T-cell (primary cell): ENCODE measurements around the gene TBC1D22A. TPM values are rescaled to one million over a fixed set of nuclear protein-coding genes. Genes with fewer than 3 reads are reported as not detected.

Experiments used
- ATAC-seq, 4 experiments: fragments of 200-7000 bp in 3 of 4; fragments of 150-1000 bp in 1 of 4; cut with Tn5 transposase; replicated peaks in 1 of 4; 1 replicate in 3 of 4; 2 replicates in 1 of 4; pipeline ENCODE4 v1.10.0; 2021; ENCODE audit warnings: moderate library complexity in 3 of 4, mild to moderate bottlenecking in 2 of 4, moderate number of reproducible peaks in 1 of 4
- CTCF ChIA-PET, 2 donors: fragments of 300-600 bp; sonication (Branson Sonifier 250); formaldehyde crosslinking; loops; one replicate each; lab custom pipeline; 2022; ENCODE audit warnings: antibody characterized with exemption in 2 of 2; lab: Charles Lee
- POLR2A ChIA-PET, 2 donors: fragments of 300-600 bp; sonication (Branson Sonifier 250); formaldehyde crosslinking; loops; one replicate each; lab custom pipeline; 2022; ENCODE audit warnings: antibody characterized with exemption in 2 of 2; lab: Charles Lee
- DNase-seq, 35 experiments: peaks; one replicate each; pipeline versions ENCODE4 v3.0.0 to v3.0.0-alpha.2; 2013 to 2023
- H3K27ac ChIP-seq: one replicate; pipeline ENCODE4 v1.5.1; 2013; ENCODE audit warnings: low read length
- H3K27me3 ChIP-seq, 2 experiments: replicated peaks in 1 of 2; 1 replicate in 1 of 2; 2 replicates in 1 of 2; pipeline versions ENCODE4 v1.6.1 to v1.7.0; 2013; ENCODE audit warnings: low read length in 1 of 2, mixed read lengths in 1 of 2; ENCODE audit not compliant: control insufficient read depth in 2 of 2, insufficient read depth in 2 of 2; ENCODE audit errors: extremely low read depth in 1 of 2
- H3K36me3 ChIP-seq, 2 donors: 1 replicate in 1 of 2; 2 replicates in 1 of 2; pipeline versions ENCODE4 v1.6.1 to v1.7.0; 2013; ENCODE audit warnings: low read length in 1 of 2; ENCODE audit not compliant: control insufficient read depth in 2 of 2, insufficient read depth in 1 of 2; ENCODE audit errors: extremely low read depth in 1 of 2
- H3K4me1 ChIP-seq, 2 experiments: 1 replicate in 1 of 2; 2 replicates in 1 of 2; pipeline versions ENCODE4 v1.6.1 to v1.7.0; 2013; ENCODE audit warnings: low read length in 2 of 2, mixed read lengths in 1 of 2; ENCODE audit not compliant: insufficient read depth in 2 of 2, control insufficient read depth in 1 of 2; ENCODE audit errors: extremely low read depth in 1 of 2
- H3K4me3 ChIP-seq, 2 donors: 1 replicate in 1 of 2; 2 replicates in 1 of 2; pipeline versions ENCODE4 v1.5.1 to v1.7.0; 2013; ENCODE audit warnings: mild to moderate bottlenecking in 2 of 2, low read length in 1 of 2, moderate library complexity in 1 of 2; ENCODE audit not compliant: control insufficient read depth in 1 of 2; ENCODE audit errors: extremely low read depth in 1 of 2
- H3K9me3 ChIP-seq: 2 replicates; pipeline ENCODE4 v1.7.0; 2013
- H3K27ac Mint-ChIP-seq, 2 donors: one replicate each; pipeline ENCODE4 v1.8.0; 2020 to 2021; ENCODE audit warnings: mild to moderate bottlenecking in 2 of 2, mixed read lengths in 2 of 2
- H3K27me3 Mint-ChIP-seq, 2 donors: one replicate each; pipeline ENCODE4 v1.8.0; 2021 to 2022; ENCODE audit warnings: mixed read lengths in 2 of 2
- H3K36me3 Mint-ChIP-seq: one replicate; pipeline ENCODE4 v1.8.0; 2021; ENCODE audit warnings: mixed read lengths
- H3K4me1 Mint-ChIP-seq, 3 donors: one replicate each; pipeline ENCODE4 v1.8.0; 2020 to 2022; ENCODE audit warnings: mixed read lengths in 3 of 3, mild to moderate bottlenecking in 1 of 3
- H3K4me3 Mint-ChIP-seq, 3 donors: one replicate each; pipeline ENCODE4 v1.8.0; 2020 to 2022; ENCODE audit warnings: mild to moderate bottlenecking in 3 of 3, mixed read lengths in 3 of 3, moderate library complexity in 3 of 3
- H3K9me3 Mint-ChIP-seq, 3 donors: one replicate each; pipeline ENCODE4 v1.8.0; 2020 to 2022; ENCODE audit warnings: mixed read lengths in 3 of 3
- WGBS: methylation state at CpG from one replicate; pipeline ENCODE4 v1.1.5; 2013; ENCODE audit warnings: missing lambda C conversion rate; ENCODE audit not compliant: insufficient coverage; 5-methylcytosine and 5-hydroxymethylcytosine counted together
- total RNA-seq, 35 experiments: library from RNA in 6 of 35; stranded (reverse) in 6 of 35; fragments of 120-200 nt in 1 of 35; gene quantifications; one replicate each; pipeline versions ENCODE4 v1.2.1 to v1.2.4 and lab custom pipeline; 2013 to 2026

TBC1D22A gene
- total RNA-seq, 5 donors from 2014 or later (not counting 1 experiment from before 2014, with no cell fraction given) = 38.3 to 67.8 (median 57.7) TPM

DNA sequence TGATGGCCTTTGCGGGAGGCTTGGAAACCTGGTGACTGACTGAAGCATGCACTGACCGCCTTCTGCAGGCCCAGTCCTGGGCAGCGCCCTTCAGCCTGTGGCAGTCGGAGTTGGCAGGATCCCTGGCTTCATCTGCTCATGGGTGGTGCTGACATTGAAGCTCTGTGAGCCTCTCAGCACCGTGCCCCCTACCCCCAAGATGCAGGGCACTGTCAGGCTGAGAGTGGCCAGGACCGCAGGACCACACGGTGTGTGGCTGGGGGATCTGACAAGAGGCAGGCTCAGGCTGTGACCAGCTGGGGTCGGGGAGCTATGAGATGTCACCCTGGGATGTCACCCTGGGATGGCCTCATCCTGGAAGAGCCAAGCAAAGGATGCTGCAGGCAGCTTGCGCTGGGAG is 32.7 kb downstream of the TBC1D22A start:
- ATAC-seq (no peak), DNase-seq (no peak)
- CTCF ChIA-PET = interaction anchor here in 1 of 2 donors (0.7 kb wide), 1 partner anchor 428 kb away, joined by 3 read pairs; no protein-coding TSS in a partner anchor
- H3K27me3 ChIP-seq = no peaks in the 10 kb centered on the region
- no peaks in the 10 kb centered on the region for H3K9me3 Mint-ChIP-seq
- peaks cover 33 to 45% (median 43%) of the 10 kb centered on the region in 3 donors for H3K4me1 Mint-ChIP-seq
- peaks cover 15 to 41% of the 10 kb centered on the region in 2 experiments for H3K4me1 ChIP-seq
- H3K4me3 Mint-ChIP-seq = no peak overlapping the region
- H3K36me3 ChIP-seq = peaks cover 14 to 67% of the 10 kb centered on the region in 2 donors
- 93% methylated on average over 9 of the region's 9 CpGs for WGBS
- no peaks in the 10 kb centered on the region for H3K9me3 ChIP-seq
- no peak overlapping the region for H3K4me3 ChIP-seq
- H3K27ac ChIP-seq = no peak overlapping the region
- peak overlapping the region; percentile 15 to 52 for H3K27ac Mint-ChIP-seq
- POLR2A ChIA-PET = no interaction called here
- H3K36me3 Mint-ChIP-seq = peaks cover 31% of the 10 kb centered on the region
- H3K27me3 Mint-ChIP-seq = no peaks in the 10 kb centered on the region

DNA sequence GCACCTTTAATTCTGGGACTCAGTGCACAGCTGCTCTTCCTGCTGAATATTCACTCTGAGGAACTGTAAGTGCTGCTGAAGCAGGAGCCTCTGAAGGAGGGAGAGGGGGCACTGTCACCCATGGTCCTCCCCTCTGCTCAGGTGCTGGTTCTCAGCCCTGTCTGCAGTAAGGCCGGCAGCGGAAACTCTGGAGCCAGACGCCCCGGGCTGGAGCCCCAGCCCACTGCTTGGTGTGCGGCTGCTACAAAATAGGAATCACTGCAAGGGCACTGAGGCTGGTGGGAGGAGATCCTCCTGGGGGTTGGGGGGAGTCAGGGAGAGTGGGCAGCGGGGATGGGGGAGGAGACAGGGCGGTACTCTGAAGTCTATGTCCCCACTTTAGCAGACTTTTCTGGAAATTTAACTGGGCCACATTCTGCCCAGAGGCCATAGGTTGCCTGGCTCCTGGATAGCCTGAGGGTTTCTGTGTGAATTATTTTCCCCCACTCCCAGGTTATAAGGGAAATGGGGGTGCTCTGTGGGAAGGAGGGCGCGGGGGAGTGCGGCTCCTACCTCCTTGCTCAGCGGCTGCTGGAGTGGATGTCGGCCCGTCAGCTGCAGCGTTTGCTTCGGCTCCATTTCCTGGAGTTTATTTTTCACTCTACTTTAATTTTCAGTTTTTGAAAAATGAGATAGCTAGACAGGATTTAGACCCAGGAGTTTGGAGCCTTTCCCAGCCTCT is 33.6 kb downstream of the TBC1D22A start:
- no peak overlapping the region for H3K4me3 ChIP-seq
- WGBS = 71% methylated on average over 5 of the region's 15 CpGs
- H3K9me3 ChIP-seq = no peaks in the 10 kb centered on the region
- H3K27me3 ChIP-seq = no peaks in the 10 kb centered on the region
- ATAC-seq = no peak
- POLR2A ChIA-PET = no interaction called here
- H3K4me1 Mint-ChIP-seq = peaks cover 24 to 37% (median 37%) of the 10 kb centered on the region in 3 donors
- H3K36me3 Mint-ChIP-seq = peaks cover 38% of the 10 kb centered on the region
- no peaks in the 10 kb centered on the region for H3K27me3 Mint-ChIP-seq
- DNase-seq = no peak
- no peaks in the 10 kb centered on the region for H3K9me3 Mint-ChIP-seq
- no peak overlapping the region for H3K4me3 Mint-ChIP-seq
- H3K36me3 ChIP-seq = peaks cover 14 to 76% of the 10 kb centered on the region in 2 donors
- no peak overlapping the region for H3K27ac ChIP-seq
- no peak overlapping the region for H3K27ac Mint-ChIP-seq
- CTCF ChIA-PET = no interaction called here
- H3K4me1 ChIP-seq = peaks cover 8 to 32% of the 10 kb centered on the region in 2 experiments

GRCh38 chr22:46796566-46797195 is 34.2 kb downstream of the TBC1D22A start:
- peaks cover 2 to 25% of the 10 kb centered on the region in 2 experiments for H3K4me1 ChIP-seq
- peaks cover 14 to 83% of the 10 kb centered on the region in 2 donors for H3K36me3 ChIP-seq
- no peaks in the 10 kb centered on the region for H3K9me3 ChIP-seq
- WGBS = 89% methylated on average over 16 of the region's 17 CpGs
- H3K27ac ChIP-seq = no peak overlapping the region
- H3K4me1 Mint-ChIP-seq = peaks cover 20 to 32% (median 30%) of the 10 kb centered on the region in 3 donors
- CTCF ChIA-PET = no interaction called here
- H3K4me3 Mint-ChIP-seq = no peak overlapping the region
- no peaks in the 10 kb centered on the region for H3K9me3 Mint-ChIP-seq
- no peak for ATAC-seq
- H3K4me3 ChIP-seq = no peak overlapping the region
- H3K36me3 Mint-ChIP-seq = peaks cover 43% of the 10 kb centered on the region
- POLR2A ChIA-PET = no interaction called here
- no peak for DNase-seq
- no peaks in the 10 kb centered on the region for H3K27me3 ChIP-seq
- H3K27me3 Mint-ChIP-seq = no peaks in the 10 kb centered on the region
- H3K27ac Mint-ChIP-seq = peak overlapping the region; percentile 19 to 71

DNA sequence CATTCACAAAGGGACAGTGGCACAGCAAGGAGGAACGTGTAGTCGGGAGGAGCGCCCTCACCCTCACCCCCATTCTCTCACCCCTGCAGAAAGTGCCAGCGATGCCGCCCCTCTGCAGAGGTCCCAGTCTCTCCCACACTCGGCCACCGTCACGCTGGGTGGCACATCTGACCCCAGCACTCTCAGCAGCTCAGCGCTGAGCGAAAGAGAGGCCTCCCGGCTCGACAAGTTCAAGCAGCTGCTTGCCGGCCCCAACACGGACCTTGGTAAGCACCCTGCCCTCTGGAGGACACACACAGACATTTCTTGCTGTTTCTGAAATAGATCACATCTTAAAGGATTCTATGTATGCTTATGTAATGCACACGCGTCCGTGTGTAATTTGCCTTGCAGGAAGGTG is 34.9 kb downstream of the TBC1D22A start:
- CTCF ChIA-PET = interaction anchor here in 1 of 2 donors (0.6 kb wide), 1 partner anchor 47 kb away, joined by 6 read pairs; no protein-coding TSS in a partner anchor
- Mint-ChIP-seq H3K27ac (peak overlapping the region; percentile 19 to 71), H3K36me3 (peaks cover 49% of the 10 kb centered on the region), H3K4me3 (no peak overlapping the region), H3K4me1 (peaks cover 20 to 30% (median 29%) of the 10 kb centered on the region in 3 donors), H3K27me3 (no peaks in the 10 kb centered on the region), H3K9me3 (no peaks in the 10 kb centered on the region)
- POLR2A ChIA-PET = no interaction called here
- Histone ChIP-seq H3K4me1 (peaks cover 0 to 19% of the 10 kb centered on the region in 2 experiments), H3K27ac (no peak overlapping the region), H3K4me3 (no peak overlapping the region), H3K9me3 (no peaks in the 10 kb centered on the region), H3K27me3 (no peaks in the 10 kb centered on the region), H3K36me3 (peaks cover 14 to 88% of the 10 kb centered on the region in 2 donors)
- DNase-seq (no peak), ATAC-seq (no peak)
- WGBS = 86% methylated on average over 14 of the region's 17 CpGs

- Mint-ChIP-seq H3K27me3 (no peaks in the 10 kb centered on the region), H3K27ac (peak overlapping the region; percentile 12 to 88), H3K4me1 (peaks cover 21 to 27% (median 26%) of the 10 kb centered on the region in 3 donors), H3K9me3 (no peaks in the 10 kb centered on the region), H3K36me3 (peaks cover 50% of the 10 kb centered on the region), H3K4me3 (no peak overlapping the region)
- ChIA-PET POLR2A (no interaction called here), CTCF (interaction anchor here (0.6 to 2.1 kb wide), 5 partner anchors 35 to 311 kb away, joined by 3 to 6 read pairs (median 4); partner anchors contain the start of gene TBC1D22A (in 1 of the 2))
- Histone ChIP-seq H3K27me3 (no peaks in the 10 kb centered on the region), H3K27ac (no peak overlapping the region), H3K36me3 (peaks cover 14 to 86% of the 10 kb centered on the region in 2 donors), H3K9me3 (no peaks in the 10 kb centered on the region), H3K4me3 (no peak overlapping the region), H3K4me1 (peaks cover 0 to 13% of the 10 kb centered on the region in 2 experiments)
- 93% methylated on average over 5 of the region's 5 CpGs for WGBS
- ATAC-seq (no peak), DNase-seq (no peak)
These were observed 35.6 kb downstream of the TBC1D22A start for GRCh38 chr22:46798041-46798365.
